Posterior vena cava (tissue), 2 donors: Measurements from ENCODE around the gene PAWR. TPM values are rescaled to one million over a fixed set of nuclear protein-coding genes. Genes with fewer than 3 reads are reported as not detected.
"Not testable (repeated sequence)": the region's sequence is repeated elsewhere in the genome, so short reads cannot be mapped to it uniquely, and the experiment has no call there.

Experiments
- DNase-seq: peaks from one replicate; pipeline ENCODE4 v3.0.0-alpha.2; 2020; ENCODE audit warnings: low spot score
- intact Hi-C, 2 donors: fragments of 100-400 bp; cut with DNase I; formaldehyde crosslinking; loops; one replicate each; pipeline versions ENCODE4 v1.14.1 to v1.14.2; 2022 to 2023
- total RNA-seq, 2 donors: library from RNA; stranded (reverse); fragmentation: NEBNext Ultra II Directional; extraction: Animal tissue kit (Norgen Biotek cat#: 25700); gene quantifications; one replicate each; pipeline ENCODE4 v1.2.1, GENCODE V29; 2021
- donor health status: DM: yes; HTN: yes; CAD: no.
- donor health status: DM: yes; HTN: yes; CAD: no.

Gene PAWR
- total RNA-seq, 2 donors from 2014 or later: 148 to 218 TPM

DNA sequence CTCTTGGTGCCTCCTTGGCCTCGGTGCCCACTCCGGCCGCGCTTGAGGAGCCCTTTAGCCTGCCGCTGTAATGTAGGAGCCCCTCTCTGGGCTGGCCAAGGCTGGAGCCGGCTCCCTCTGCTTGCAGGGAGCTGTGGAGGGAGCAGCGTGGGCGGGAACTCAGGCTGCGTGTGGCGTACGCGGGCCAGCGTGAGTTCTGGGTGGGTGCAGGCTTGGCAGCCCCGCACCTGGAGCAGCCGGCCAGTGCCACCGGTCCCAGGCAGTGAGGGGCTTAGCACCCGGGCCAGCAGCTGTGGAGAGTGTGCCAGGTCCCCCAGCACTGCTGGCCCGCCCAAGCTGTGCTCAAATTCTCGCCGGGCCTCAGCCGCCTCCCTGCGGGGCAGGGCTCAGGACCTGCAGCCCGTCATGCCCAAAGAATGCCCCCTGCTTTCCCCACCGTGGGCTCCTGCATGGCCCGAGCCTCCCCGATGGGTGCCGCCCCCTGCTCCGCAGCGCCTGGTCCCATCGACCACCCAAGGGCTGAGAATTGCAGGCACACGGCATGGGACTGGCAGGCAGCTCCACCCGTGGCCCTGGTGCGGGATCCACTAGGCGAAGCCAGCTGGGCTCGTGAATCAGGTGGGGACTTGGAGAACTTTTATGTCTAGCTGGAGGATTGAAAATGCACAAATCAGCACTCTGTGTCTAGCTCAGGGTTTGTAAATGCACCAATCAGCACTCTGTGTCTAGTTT is 129.2 kb downstream of the PAWR start:
- intact Hi-C loops: no loop called here

GRCh38 chr12:79560225-79560889 is 130.4 kb downstream of the PAWR start:
- intact Hi-C loops: no loop called here
- no peak for DNase-seq

More for the DNA sequence above, 129.2 kb downstream of the PAWR start:
- no peak for DNase-seq

DNA sequence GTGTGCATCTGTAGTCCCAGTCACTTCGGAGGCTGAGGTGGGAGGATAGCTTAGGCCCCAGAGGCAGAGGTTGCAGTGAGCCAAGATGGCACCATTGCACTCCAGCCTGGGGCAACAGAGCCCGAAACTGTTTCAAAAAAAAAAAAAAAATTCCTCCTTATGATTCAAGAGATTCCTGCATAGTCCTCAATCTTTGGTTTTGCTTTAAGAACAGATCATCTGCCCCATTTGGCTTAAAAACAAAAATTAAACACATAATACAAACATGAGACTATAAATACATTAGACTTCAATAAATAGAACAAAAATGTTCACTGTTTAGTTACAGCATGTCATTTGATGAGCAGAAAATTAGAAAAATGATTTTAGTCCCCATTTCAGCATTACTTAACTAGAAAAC is 131.2 kb downstream of the PAWR start:
- DNase-seq: no peak
- intact Hi-C loops: loop anchor here (5.0 to 10.0 kb wide), 2 partner anchors 125 to 133 kb away; partner anchors contain the start of gene PAWR (in 1 of the 2)

DNA sequence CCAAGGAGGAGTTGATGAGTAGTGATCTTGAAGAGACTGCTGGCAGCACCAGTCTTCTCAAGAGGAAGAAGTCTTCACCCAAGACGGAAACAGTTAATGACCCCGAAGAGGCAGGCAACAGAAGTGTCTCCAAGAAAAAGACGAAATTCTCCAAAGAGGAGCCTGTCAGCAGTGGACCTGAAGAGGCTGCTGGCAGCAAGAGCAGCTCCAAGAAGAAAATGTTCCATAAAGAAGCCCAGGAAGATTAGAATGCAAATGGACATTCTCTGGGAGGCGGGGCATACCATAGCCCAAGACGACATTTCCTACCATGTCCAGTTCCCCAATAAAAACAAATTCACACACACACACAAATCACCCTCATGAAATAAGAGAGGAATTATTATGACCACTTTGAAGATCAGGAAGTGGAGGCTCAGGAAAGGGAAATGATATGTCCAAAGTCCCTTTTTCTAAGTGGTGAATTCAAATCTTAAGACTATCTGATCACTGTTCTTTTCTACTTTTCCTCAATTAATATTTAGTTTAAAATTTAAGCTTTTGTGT is 131.8 kb downstream of the PAWR start:
- DNase-seq: no peak
- intact Hi-C loops: loop anchor here (5.0 to 10.0 kb wide), 2 partner anchors 126 to 133 kb away; partner anchors contain the start of gene PAWR (in 1 of the 2)

DNA sequence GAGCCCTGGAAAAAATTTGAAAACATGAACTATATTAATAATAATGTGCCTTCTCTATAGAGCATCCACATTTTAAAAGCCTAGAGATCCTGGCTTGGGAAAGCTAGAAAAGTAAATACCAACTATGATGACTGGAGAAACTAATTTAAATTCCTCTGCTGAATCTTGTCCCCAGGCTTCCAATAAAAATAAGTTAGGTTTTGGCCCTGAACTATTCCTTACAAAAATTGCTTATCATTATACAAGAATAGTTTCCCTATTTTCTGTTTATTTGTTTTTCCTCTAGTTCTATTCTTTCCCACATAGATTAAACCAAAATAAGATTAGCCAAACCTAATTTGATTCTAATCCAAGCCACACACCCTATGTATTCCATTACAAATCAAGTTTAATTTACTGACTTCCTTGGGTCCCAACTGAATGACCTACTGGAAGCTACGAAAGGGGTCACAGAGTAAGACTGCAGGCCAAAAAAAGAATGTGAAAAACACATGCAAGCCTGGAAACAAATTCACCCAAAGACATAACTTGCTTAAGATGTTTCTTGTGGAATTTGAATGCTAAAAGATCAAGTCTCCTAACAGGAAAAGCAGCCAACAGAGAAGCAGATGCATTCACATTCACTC is 133.0 kb downstream of the PAWR start:
- intact Hi-C loops: loop anchor here (5.0 to 10.0 kb wide), 2 partner anchors 127 to 134 kb away; partner anchors contain the start of gene PAWR (in 1 of the 2)

DNA sequence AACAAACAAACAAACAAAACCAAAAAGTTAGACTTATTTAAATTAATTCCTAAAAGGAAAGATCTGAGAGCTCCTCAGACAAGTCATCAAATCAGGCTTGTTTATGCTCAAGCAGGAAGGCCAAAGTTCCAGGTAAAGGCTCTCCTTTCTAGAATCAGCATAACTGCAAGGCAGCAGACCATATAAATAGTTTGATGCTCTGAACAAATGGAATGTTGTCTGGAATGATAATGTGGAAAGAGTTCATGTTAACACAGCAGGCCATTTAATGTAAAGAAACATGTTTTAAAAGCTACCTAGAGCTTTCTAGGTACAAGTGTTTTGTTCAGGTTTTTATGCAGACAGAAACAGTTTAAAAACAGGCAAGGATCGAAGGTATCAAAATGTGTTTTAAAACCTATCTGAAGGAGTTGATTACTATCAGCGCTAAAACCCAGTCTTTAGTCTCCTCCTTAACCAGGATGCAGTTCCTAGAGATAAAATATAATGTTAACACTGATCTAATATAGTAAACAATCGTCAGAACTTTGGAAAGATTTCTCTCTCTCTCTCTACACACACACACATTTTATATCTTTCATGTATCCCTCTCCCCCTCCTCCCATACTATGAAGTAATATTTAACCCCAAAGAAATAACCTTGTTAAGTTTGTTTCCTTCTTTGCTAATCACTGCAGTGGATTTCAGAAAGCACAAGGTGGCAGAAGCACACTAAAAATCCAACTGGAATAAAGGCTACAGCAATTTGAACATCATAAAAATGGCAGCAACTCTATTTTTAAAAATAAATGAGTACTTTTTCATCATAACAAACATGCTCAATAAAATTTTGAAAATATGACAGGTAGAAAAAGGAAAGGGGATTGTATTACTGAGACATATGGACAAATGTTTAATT is 135.5 kb downstream of the PAWR start:
- no peak for DNase-seq
- intact Hi-C loops: loop anchor here (5.0 to 10.0 kb wide), 2 partner anchors 130 to 137 kb away; partner anchors contain the start of gene PAWR (in 1 of the 2)

More for the DNA sequence above, 133.0 kb downstream of the PAWR start:
- no peak for DNase-seq

GRCh38 chr12:79553863-79554574 is 136.7 kb downstream of the PAWR start:
- intact Hi-C loops: loop anchor here in 1 of 2 donors (10.0 kb wide), 1 partner anchor 131 kb away; no protein-coding TSS in a partner anchor
- DNase-seq: no peak

DNA sequence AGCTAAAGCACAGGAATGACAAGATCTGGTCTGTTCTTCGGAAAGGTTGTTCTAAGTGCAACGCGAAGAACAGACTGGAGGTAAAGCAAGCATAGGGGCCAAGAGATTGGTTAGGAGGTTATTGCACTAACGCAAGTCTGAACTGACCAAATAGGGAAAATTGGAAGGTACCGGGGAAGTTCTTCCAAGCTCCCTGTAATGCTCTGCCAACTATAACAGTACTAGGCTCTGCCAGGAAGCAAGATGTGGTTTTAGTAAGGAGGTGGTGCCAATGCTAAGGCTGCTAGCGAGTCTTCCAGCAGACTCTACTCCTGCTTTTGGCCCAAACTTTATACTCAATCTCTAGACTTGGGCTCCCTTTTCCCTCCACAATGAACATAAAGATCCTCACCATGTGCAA is 138.6 kb downstream of the PAWR start:
- intact Hi-C loops: loop anchor here in 1 of 2 donors (10.0 kb wide), 1 partner anchor 133 kb away; no protein-coding TSS in a partner anchor
- DNase-seq: no peak

- DNase-seq: no peak
- intact Hi-C loops: loop anchor here in 1 of 2 donors (10.0 kb wide), 1 partner anchor 135 kb away; no protein-coding TSS in a partner anchor
These were observed 141.1 kb downstream of the PAWR start for GRCh38 chr12:79549531-79550271.

GRCh38 chr12:79548610-79548924 is 142.2 kb downstream of the PAWR start:
- no peak for DNase-seq
- intact Hi-C loops: no loop called here

DNA sequence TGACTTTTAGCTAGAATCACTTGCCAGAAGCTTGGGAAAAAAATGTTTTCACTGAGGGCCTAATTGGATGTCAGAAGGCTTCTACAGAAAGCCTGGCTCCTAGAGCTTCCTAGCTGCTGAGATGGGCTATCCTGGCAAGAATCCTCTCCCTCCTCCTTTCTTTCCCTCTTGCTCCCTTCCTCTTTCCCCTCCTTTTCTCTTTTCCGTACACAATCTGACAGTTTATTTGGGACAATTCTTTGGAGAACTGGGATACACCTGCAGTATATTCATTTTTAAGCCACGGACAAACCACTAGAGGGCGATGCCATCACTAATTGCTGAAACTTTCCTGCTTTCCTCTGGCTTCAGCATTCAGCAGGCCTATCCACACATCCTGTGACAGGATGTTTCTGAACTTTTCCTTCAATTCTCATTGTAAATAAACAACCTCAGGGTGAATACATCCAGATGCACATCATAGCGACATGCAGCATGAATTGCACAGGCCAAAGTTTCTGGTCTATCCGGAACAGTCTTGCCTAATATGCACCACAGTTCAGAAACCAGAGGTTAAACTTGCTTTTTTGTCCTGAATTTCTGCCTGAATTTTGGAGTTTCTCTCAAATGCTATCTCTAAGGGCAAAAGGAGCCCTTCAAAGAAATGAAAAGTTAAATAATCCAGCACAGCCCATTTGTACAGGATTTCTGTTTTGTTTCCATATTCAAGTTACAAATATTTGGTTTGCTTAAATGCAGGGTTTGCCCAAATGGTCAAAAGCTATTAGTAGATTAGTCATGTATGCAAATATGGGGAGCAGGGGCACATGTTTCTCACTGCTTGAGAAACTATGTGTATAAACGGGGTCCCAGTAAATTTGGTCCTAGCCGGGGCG is 142.8 kb downstream of the PAWR start:
- intact Hi-C loops: no loop called here
- DNase-seq: no peak

DNA sequence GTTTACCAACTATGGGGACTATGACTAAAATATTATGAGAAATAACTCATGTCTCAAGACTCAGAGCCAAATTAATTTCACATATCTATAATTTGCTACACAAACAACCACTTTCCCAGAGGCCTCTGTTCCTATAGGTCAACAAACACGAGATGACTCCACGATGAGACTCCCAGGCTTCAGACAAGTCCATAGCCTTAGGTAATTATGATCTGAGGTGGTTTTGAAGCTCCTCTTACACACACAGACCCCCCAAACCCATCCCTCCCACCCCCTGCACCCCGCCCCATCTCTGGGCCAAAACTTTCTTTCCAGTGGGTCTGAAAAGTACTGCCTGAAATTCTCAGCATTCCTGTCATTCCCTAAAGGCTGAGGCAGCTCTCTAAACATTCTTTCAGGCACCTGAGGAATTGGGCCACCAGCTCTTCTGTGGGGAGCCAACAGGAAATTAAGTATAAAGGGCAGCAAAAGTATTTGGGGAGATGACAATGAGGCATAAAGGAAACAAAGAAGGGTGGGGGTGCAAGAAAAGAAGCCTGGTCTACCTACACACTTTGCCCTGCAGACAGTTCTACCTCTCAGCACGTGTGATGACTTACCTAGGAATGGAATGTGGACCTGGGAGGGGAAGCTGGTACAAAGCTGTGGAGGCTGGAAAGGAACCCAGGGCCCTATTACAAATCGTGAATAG is 143.6 kb downstream of the PAWR start:
- DNase-seq: no peak
- intact Hi-C loops: no loop called here

DNA sequence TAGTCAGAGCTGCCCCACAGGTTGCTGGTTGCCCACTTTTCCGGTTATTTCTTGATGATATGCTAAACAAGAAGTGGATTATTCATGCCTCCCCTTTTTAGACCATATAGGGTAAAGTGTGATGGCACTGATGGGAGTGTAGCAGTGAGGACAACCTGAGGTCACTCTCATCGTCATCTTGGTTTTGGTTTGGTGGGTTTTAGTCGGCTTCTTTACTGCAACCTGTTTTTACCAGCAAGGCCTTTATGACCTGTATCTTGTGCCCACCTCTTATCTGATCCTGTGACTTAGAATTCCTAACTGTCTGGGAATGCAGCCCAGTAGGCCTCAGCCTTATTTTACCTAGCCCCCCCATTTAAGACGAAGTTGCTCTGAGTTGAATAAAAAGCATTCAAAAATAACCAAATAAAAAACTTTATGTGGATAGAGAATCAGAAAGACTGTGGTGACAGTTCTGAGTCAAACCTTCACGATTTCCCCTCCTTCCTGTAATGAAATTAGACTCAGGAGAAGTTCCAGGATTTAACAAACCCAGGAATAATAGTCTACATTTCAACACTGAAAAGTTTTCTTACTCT is 144.2 kb downstream of the PAWR start:
- intact Hi-C loops: no loop called here
- no peak for DNase-seq

GRCh38 chr12:79544439-79544838 is 146.3 kb downstream of the PAWR start:
- intact Hi-C loops, DNase-seq: not testable (repeated sequence)

GRCh38 chr12:79537675-79538074 is 153.1 kb downstream of the PAWR start:
- intact Hi-C loops: no loop called here

DNA sequence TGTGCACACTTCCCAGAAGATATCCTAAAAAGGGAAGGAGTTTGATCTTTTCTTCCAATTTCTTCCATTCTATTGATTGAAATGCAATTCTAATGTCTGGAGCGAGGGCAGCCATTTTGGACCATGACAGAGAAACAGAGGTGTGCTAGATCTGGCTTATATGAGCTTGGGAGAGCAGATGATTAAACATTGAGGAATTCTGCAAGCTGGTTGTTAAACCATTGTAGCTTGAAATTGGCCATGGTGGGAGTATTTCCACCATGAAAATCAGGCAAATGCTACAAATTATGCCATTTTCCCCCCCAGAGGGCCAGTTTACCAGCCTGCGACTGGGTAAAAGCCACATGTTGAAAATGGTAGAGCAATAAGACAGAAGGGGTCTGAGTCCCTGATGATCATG is 155.0 kb downstream of the PAWR start:
- intact Hi-C loops: no loop called here
- DNase-seq: no peak

More at GRCh38 chr12:79537675-79538074, 153.1 kb downstream of the PAWR start:
- no peak for DNase-seq
